A549 treated with DMSO at 1 μM for 4 hours (cell line): ENCODE results near the gene ZNF559. TPM values are rescaled to one million over a fixed set of nuclear protein-coding genes. Genes with fewer than 3 reads are reported as not detected.

Experiments used
- total RNA-seq: library from RNA; stranded (reverse); fragments of 200-300 nt; extraction: Qiagen RNA extraction; gene quantifications from 5 replicates; pipeline ENCODE4 v1.2.3, GENCODE V29; 2022; ENCODE audit warnings: low read depth

Gene ZNF559
- 3.6 to 6.4 TPM (median 5.7 TPM) in 5 replicates for total RNA-seq

DNA sequence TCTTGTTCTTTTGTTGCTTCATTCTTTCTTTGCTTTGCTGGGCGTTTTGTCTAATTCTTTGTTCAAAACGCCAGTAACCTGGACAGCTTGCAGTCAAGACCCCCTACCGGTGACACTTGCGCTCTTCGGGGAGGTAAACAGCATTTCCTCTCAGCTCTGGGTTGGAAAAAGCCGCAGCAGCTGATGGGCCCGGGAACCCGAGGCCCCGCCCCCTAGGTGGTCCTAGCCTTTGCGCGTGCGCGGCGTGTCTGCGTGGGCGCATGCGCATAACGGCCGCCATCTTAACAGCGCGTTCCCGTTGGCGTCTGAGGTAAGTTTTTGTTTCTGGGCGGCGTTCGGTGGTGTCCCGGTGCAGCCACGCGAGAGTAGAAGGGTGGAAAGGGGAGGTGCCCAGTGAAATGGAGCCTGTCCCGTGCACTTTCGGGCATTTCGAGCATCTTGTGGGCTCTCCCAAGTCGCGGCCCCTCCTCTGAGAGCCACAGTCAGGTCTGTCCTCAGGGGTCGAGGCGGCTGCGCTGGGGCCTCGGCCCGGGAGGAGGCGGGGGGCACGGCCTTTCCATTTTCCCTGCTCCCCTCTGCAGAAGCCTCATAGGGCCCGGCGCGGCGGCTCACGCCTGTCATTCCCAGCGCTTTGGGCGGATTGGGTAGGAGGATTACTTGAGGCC lies at the start of gene ZNF559:
TSS of gene ZNF559 (plus strand) at position 261 of the 665 bp plus-strand sequence. CDS start 14,371 bp downstream, outside the sequence.

DNA sequence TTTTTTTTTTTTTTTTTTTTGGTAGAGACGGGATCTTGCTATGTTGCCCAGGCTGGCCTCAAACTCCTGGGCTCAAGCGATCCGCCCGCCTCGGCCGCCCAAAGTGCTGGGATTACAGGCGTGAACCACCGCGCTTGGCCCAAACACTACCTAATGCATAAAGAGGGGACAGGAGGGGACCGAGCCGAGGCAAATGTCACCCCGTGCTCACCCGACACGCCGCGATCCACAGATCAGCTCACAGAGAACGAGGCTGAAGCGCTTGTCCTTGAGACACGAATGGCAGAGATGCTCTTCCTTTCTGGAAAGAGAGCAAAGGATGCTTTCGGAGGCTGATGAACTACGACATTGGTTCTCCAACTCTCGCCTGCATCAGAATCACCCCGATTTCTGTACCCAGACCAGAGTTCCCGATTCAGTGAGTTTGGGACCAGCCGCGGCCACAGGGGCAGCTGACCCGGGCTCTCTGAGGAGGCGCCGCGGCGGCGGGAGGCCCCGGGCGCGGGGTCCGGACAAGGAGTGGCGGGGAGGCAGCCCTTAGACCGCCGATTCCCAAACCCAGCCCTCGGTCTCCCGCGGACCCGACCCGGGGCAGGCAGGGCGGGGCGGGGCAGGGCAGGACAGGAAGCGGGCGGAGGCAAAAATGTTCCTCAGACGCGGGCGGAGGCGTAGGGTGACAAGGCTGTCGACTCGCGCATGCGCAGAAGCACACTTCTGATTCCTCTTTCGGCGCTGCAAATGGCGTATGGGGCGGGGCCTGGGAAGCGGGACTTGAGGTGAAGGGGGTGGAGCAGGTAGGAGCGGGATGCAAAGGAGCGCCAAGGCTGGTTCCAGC lies 14.6 kb upstream of the ZNF559 start, which contains the start of gene ZNF699:
TSS of gene ZNF699 (minus strand) at position 700 of the 835 bp plus-strand sequence. CDS start 4,719 bp downstream, outside the sequence.

DNA sequence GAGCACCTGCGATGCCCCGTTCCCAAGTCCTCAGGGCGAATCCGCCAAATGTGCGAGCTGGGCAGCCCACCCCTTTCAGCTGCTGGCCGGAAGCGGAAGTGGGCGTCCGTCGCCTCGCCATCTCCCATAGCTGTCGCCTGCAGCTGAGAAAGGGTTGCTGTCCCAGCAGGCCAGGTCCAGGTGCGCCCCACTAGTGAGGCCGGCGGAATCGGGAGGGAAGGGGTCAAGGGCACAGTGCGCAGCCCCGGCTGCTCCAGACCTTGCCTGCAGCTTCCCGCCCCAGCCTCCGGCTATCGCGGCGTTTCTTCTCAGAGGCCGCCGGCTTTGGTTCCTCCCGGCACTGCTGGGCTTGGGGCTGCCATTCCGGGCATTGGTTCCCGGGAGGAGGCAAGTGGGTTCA lies 38.9 kb downstream of the ZNF559 start, which contains the start of gene ZNF177:
TSS of gene ZNF177 (plus strand) at position 109 of the 400 bp plus-strand sequence. CDS start 15,299 bp downstream, outside the sequence.

Other genes starting within 250 kb of the ZNF559 start
- gene OR1M1, start 237.1 kb upstream of the ZNF559 start, total RNA-seq, result not detected in 5 replicates
- not detected in 5 replicates for gene OR7G2, start 216.7 kb upstream of the ZNF559 start, total RNA-seq
- not detected in 5 replicates for gene OR7G1, start 208.4 kb upstream of the ZNF559 start, total RNA-seq
- not detected in 5 replicates for gene OR7G3, start 197.2 kb upstream of the ZNF559 start, total RNA-seq
- 17.5 to 21.9 TPM (median 19.7 TPM) in 5 replicates for gene ZNF317, start 183.8 kb upstream of the ZNF559 start, total RNA-seq
- not detected in 5 replicates for gene OR7D2, start 145.2 kb upstream of the ZNF559 start, total RNA-seq
- gene OR7D4, start 104.6 kb upstream of the ZNF559 start, total RNA-seq, result not detected in 5 replicates
- gene OR7E24, start 73.2 kb upstream of the ZNF559 start, total RNA-seq, result not detected in 5 replicates
- 0.95 to 1.9 TPM (median 1.5 TPM) in 5 replicates for gene ZNF699, start 14.3 kb upstream of the ZNF559 start, total RNA-seq
- 0.38 to 0.53 TPM (median 0.43 TPM) in 5 replicates for gene ZNF177, start 38.8 kb downstream of the ZNF559 start, total RNA-seq
- gene ZNF266, start 111.4 kb downstream of the ZNF559 start, total RNA-seq, result 3.3 to 4.1 TPM (median 3.8 TPM) in 5 replicates
- gene ZNF560, start 174.4 kb downstream of the ZNF559 start, total RNA-seq, result not detected in 5 replicates
- gene ZNF426, start 214.5 kb downstream of the ZNF559 start, total RNA-seq, result 0.90 to 1.5 TPM (median 1.0 TPM) in 5 replicates